Astrocyte of the hippocampus (primary cell): ENCODE data around the gene SAYSD1.

Experiments
- DNase-seq: peaks from one replicate; pipeline ENCODE4 v3.0.0; 2011; ENCODE audit warnings: low read depth, low spot score

Gene SAYSD1

GRCh38 chr6:39079197-39080125 lies 35.5 kb downstream of the SAYSD1 start:
- DNase-seq = no peak

DNA sequence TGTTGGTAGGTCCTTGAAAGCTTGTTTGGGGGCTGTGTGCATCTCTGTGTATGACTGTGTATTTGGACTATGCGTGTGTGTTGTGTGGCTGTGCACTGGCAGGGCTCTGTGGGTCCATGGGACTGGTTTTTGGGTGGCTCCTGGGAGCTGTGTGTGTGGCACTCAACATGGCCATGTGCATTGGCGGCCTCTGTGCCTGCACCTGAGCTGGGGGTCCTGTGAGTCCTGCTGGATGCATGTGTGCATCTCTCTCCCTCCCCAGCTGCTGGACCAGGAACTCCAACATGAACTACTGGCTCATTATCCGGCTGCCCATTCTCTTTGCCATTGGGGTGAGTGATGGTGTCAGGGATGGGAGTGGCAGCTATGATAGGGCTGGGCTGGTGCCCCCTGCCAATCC lies 36.3 kb downstream of the SAYSD1 start:
- no peak for DNase-seq

DNA sequence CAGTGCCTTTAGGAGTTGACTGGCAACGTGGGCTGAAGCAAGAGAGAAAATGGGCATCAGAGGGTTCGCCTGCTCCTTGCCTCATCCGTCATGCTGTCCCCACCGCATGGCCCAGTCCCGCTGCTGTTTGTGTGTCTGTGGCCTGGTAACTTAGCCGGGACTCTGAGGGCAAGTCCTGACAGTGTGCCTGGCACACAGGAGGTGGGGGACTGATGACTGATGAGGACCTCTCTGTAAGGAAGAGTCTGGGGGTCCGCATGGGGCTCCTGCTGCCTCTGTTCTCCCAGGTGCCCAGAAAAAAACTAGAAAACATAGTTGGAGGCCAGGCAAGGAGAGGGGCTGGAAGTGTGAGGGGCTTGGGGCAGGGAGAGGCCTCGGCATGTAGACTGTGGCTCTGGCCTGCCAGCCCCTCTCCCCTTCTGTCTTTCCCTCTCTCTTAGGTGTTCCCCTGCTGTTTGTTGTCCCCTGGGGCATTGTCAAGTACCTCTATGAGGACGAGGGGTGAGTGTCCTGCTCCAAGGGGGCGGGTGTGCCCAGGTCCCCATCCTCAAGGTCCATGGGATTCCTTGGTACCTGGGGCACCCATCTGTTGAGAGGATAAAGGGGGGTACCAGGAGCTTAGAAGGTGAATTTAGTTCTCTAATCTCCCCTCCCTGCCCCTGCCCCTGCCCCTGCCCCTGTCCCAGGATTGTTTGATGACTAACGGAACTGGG lies 36.9 kb downstream of the SAYSD1 start:
- DNase-seq = no peak

- DNase-seq = no peak
Measured at GRCh38 chr6:39076623-39077535, 38.1 kb downstream of the SAYSD1 start.

- DNase-seq = no peak
Measured at GRCh38 chr6:39075807-39076622, 39.0 kb downstream of the SAYSD1 start.

GRCh38 chr6:39075010-39075686 lies 39.8 kb downstream of the SAYSD1 start:
- no peak for DNase-seq

DNA sequence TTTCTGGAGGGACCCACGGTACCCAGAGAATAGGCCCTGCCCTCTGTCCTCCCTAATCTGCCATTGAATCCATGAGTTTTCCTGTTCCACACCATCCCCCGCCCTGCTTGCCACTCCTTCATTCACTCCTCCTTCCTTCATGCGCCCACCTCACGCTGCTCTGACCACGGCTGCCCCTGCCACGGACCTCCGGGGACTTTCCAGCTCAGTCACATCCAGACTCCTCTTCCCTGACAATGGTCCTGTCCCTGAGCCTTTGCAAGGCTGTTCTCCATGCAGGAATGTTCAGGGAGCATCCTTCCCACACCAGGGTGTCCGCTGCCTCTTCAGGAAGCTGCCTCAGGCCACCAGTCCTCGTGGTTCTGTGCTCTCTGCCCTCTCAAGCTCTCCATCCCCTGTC lies 40.5 kb downstream of the SAYSD1 start:
- no peak for DNase-seq

- no peak for DNase-seq
Measured at GRCh38 chr6:39073471-39074355, 41.3 kb downstream of the SAYSD1 start.

- DNase-seq = no peak
Measured at GRCh38 chr6:39072830-39073229, 42.2 kb downstream of the SAYSD1 start.

DNA sequence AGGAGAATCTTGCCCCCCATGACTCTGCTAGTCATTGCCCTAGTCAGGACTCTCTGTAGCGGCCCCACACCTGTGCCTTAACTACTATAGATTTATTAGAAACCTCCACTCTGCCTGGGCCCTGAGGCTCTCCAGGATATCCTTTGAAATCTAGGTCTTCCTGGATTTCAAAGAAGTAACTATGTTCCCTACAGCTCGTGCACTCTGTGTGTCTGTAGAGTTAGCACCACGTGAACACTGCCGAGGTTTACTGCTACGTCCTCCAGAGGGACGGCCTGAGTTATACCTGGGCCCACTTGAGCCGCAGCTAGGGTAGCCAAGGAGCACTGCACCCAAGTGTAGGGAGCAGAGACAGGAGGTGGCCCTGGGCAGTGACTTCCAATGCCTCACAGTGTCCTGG lies 46.6 kb downstream of the SAYSD1 start:
- no peak for DNase-seq

DNA sequence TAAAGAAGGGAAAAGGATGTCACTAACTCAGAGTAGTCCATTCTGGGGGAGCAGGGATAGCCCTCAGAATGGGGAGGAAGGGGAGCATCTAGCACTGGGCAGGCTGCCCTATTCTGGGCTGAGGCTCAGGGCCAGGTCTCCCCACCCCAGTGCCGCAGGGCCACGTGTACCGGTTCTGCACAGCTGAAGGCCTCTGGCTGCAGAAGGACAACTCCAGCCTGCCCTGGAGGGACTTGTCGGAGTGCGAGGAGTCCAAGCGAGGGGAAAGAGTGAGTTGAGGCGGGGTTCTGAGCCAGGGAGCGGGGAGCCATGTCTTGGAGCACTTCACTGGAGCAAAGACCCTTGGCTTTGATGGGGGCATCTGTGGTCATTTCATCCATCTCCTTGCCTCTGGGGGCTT lies 49.4 kb downstream of the SAYSD1 start:
- no peak for DNase-seq

DNA sequence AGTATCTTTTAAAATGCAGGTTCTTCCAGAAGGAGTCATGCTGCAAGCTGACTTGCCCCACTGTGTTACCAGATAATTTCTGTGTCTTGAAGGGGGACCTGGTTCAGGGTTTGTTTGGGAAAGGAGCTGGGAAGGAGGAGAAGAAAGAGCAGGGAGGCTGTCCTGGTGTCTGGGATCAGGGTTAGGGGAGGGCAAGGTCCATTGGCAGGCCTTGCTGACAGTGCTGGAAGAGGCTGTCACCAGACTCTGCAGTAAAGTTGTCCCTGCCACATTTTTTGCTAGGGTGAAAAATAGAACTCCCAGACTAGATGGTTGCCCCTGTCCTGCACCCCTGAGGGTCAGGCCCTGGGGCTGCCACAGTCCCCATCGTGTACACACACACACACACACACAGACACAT lies 51.5 kb downstream of the SAYSD1 start:
- no peak for DNase-seq

DNA sequence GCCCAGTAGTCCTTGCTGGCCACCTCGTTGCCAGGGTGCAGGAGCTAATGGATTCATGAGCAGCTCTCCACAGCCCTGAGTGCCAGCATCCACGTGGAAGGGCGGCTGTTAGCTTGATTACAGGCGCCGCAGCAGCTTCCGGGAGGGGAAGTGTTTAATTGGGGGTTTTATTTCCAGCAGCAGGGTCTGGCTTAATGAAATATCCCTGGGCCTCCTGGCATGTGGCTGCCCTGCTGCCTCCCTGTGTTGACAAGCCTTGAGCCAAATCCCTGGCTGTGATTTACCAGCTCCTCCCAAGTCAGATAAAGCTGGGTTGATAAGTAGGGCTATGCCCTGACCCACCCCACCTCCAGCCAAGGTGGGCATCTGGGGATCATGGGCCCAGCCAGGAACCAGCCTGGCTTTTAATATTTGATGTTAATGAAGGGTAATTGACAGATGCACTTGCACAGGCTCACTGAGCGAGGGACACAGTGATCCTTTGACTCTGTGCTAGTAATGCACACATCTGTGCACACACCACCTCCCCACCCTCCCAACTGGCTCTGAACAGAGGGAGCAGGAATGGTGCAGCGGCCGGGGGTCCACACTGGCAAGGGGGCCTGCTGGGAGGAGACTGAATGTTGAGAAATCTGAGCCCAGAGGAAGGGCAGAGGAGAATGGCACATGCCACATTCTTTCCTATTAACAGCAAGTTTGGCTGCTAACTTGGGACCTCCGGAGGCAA lies 52.8 kb downstream of the SAYSD1 start:
- no peak for DNase-seq

DNA sequence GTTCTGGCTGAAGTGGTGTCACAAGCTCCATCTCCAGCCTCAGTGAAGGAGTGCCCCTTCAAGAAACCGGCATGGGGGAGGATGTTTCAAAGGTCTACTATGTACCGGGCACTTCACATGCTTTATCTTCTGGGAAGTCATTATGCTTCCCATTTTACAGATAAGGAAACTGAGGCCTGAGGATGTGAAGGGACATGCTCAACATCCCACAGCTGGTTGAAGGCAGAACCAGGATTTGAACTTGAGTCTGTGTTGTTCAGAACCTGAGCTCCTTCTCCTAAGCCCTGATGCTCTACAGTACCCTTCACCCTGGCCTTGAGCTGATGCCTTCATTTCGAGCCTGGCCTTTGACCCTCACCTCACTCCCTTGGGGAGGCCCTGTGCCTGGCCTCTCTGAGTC lies 53.4 kb downstream of the SAYSD1 start:
- no peak for DNase-seq

GRCh38 chr6:39061182-39061581 lies 53.8 kb downstream of the SAYSD1 start:
- no peak for DNase-seq

DNA sequence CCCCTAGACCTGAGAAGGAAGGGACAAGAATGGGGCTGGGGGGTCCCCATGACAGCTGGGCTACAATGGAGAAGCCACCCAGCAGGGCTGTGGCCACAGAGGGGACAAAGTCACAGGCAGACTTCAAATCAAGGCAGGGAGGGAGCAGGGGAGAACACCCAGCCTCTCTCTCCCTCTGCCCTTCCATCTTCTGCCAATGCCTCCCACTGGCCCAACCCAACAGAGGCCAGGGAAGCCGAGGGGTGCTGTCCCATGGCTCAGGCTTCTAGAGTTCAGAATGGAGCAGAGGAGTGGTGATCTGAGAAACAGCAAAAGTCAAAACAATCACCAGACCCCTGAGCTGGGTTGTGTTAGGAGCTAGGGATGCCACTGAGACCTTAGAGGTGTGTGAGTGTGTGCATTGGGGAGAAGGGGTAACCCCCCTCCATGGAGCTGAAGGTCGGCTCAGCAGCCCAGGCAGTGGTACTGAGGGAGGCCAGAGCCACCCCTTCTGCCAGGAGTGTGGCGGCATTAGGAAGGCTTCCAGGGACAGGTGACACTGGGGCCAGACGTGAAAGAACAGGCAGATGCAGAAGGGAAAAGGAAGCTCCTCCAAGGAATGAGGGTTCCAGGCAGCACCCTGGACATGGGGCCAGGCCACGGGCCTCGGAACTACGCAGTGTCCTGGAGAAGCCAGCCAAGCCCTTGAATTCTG lies 54.4 kb downstream of the SAYSD1 start:
- DNase-seq = no peak

GRCh38 chr6:39059496-39060310 lies 55.3 kb downstream of the SAYSD1 start:
- DNase-seq = no peak
